CD4-positive, alpha-beta memory T cell (primary cell): Measurements from ENCODE around the gene ZBTB20. TPM values are rescaled to one million over a fixed set of nuclear protein-coding genes. Genes with fewer than 3 reads are reported as not detected.
A peak's percentile ranks its signal among the peaks of the same experiment; 100 is the strongest.
"Not testable (repeated sequence)": the region's sequence is repeated elsewhere in the genome, so short reads cannot be mapped to it uniquely, and the experiment has no call there.

Experiments
- CTCF ChIA-PET: fragments of 350-600 bp; sonication (Branson Sonifier 250); formaldehyde crosslinking; loops from one replicate; lab custom pipeline; 2021; ENCODE audit warnings: inconsistent platforms; ENCODE audit not compliant: partially characterized antibody; lab: Charles Lee
- POLR2A ChIA-PET: fragments of 350-600 bp; sonication (Branson Sonifier 250); formaldehyde crosslinking; loops from one replicate; lab custom pipeline; 2021; ENCODE audit not compliant: partially characterized antibody; lab: Charles Lee
- DNase-seq, 5 donors: peaks; one replicate each; pipeline versions ENCODE4 v3.0.0 to v3.0.0-alpha.2; 2020 to 2022; ENCODE audit warnings: mixed read lengths in 1 of 5
- H3K27ac ChIP-seq: one replicate; pipeline ENCODE4 v1.7.0; 2013; ENCODE audit warnings: low read depth, low read length
- H3K27me3 ChIP-seq: 2 replicates; pipeline ENCODE4 v1.7.0; 2013; ENCODE audit warnings: mild to moderate bottlenecking, low read length, moderate library complexity; ENCODE audit not compliant: insufficient read depth
- H3K36me3 ChIP-seq: 2 replicates; pipeline ENCODE4 v1.7.0; 2013; ENCODE audit warnings: mild to moderate bottlenecking, low read length, moderate library complexity; ENCODE audit not compliant: insufficient read depth
- H3K4me1 ChIP-seq: 2 replicates; pipeline ENCODE4 v1.7.0; 2013; ENCODE audit warnings: mild to moderate bottlenecking, low read length, moderate library complexity; ENCODE audit not compliant: insufficient read depth
- H3K4me3 ChIP-seq, 2 donors: one replicate each; pipeline ENCODE4 v1.7.0; 2013; ENCODE audit warnings: low read length in 2 of 2, mild to moderate bottlenecking in 1 of 2
- H3K9me3 ChIP-seq, 2 donors: one replicate each; pipeline ENCODE4 v1.7.0; 2013; ENCODE audit warnings: low read length in 2 of 2, control low read depth in 1 of 2; ENCODE audit not compliant: control insufficient read depth in 1 of 2
- H3K27ac Mint-ChIP-seq, 7 donors: one replicate each; pipeline ENCODE4 v1.8.0; 2020 to 2021; ENCODE audit warnings: mixed read lengths in 7 of 7, mild to moderate bottlenecking in 6 of 7, inconsistent platforms in 3 of 7, moderate library complexity in 3 of 7
- H3K27me3 Mint-ChIP-seq, 2 donors: one replicate each; pipeline ENCODE4 v1.8.0; 2020 to 2021; ENCODE audit warnings: mixed read lengths in 2 of 2
- H3K36me3 Mint-ChIP-seq, 2 donors: one replicate each; pipeline ENCODE4 v1.8.0; 2020 to 2021; ENCODE audit warnings: mixed read lengths in 2 of 2, inconsistent platforms in 1 of 2, mild to moderate bottlenecking in 1 of 2
- H3K4me1 Mint-ChIP-seq, 4 donors: one replicate each; pipeline ENCODE4 v1.8.0; 2020 to 2021; ENCODE audit warnings: mixed read lengths in 4 of 4, mild to moderate bottlenecking in 1 of 4
- H3K4me3 Mint-ChIP-seq, 8 donors: one replicate each; pipeline ENCODE4 v1.8.0; 2020 to 2021; ENCODE audit warnings: mixed read lengths in 8 of 8, mild to moderate bottlenecking in 7 of 8, moderate library complexity in 6 of 8, inconsistent platforms in 3 of 8
- H3K9me3 Mint-ChIP-seq, 8 donors: one replicate each; pipeline ENCODE4 v1.8.0; 2020 to 2021; ENCODE audit warnings: mixed read lengths in 8 of 8, mild to moderate bottlenecking in 5 of 8, inconsistent platforms in 3 of 8, moderate library complexity in 1 of 8
- intact Hi-C: fragments of 100-400 bp; cut with micrococcal nuclease; formaldehyde crosslinking; loops from one replicate; pipeline ENCODE4 v1.15.1; 2023
- polyA plus RNA-seq, 2 donors: library from polyadenylated mRNA; unstranded; fragments of 300-500 nt; fragmentation: Illumina TruSeq; gene quantifications; one replicate each; pipeline ENCODE4 v1.2.3, GENCODE V29; 2021
- total RNA-seq, 2 experiments: library from RNA; stranded (reverse); gene quantifications; one replicate each; pipeline ENCODE4 v1.2.3, GENCODE V29; 2021

ZBTB20 gene
- total and polyA plus RNA-seq, 4 experiments from 2014 or later: 21.9 to 58.4 (median 41.4) TPM

GRCh38 chr3:114686621-114687020, 460.5 kb downstream of the ZBTB20 start:
- Histone ChIP-seq H3K9me3 (no peaks in the 10 kb centered on the region), H3K4me1 (peaks cover 6% of the 10 kb centered on the region), H3K27ac (no peak overlapping the region), H3K27me3 (no peaks in the 10 kb centered on the region), H3K36me3 (no peaks in the 10 kb centered on the region), H3K4me3 (no peak overlapping the region)
- Mint-ChIP-seq H3K4me3 (no peak overlapping the region), H3K27ac (peak overlapping the region in 3 of 7 donors; percentile 1 to 30 (median 4)), H3K36me3 (peaks cover 10 to 44% of the 10 kb centered on the region in 2 donors), H3K4me1 (peaks cover 5 to 11% (median 8%) of the 10 kb centered on the region in 4 donors), H3K27me3 (no peaks in the 10 kb centered on the region), H3K9me3 (no peaks in the 10 kb centered on the region)
- POLR2A ChIA-PET: no interaction called here
- CTCF ChIA-PET: no interaction called here
- DNase-seq: no peak
- intact Hi-C loops: no loop called here

- Histone ChIP-seq H3K36me3 (no peaks in the 10 kb centered on the region), H3K4me1 (peaks cover 6% of the 10 kb centered on the region), H3K27me3 (no peaks in the 10 kb centered on the region), H3K9me3 (no peaks in the 10 kb centered on the region), H3K27ac (no peak overlapping the region), H3K4me3 (no peak overlapping the region)
- H3K4me3 Mint-ChIP-seq: no peak overlapping the region
- POLR2A ChIA-PET: no interaction called here
- H3K4me1 Mint-ChIP-seq: peaks cover 5 to 11% (median 8%) of the 10 kb centered on the region in 4 donors
- no peak for DNase-seq
- intact Hi-C loops: no loop called here
- no peaks in the 10 kb centered on the region for H3K27me3 Mint-ChIP-seq
- peaks cover 12 to 45% of the 10 kb centered on the region in 2 donors for H3K36me3 Mint-ChIP-seq
- H3K27ac Mint-ChIP-seq: peak overlapping the region in 1 of 7 donors; percentile 92
- H3K9me3 Mint-ChIP-seq: peaks cover 0 to 4% (median 0%) of the 10 kb centered on the region in 8 donors
- CTCF ChIA-PET: interaction anchor here (1.2 kb wide), 1 partner anchor 11 kb away, joined by 3 read pairs; no protein-coding TSS in a partner anchor
Observed at GRCh38 chr3:114685161-114685560, 461.9 kb downstream of the ZBTB20 start.

GRCh38 chr3:114680299-114680698, 466.8 kb downstream of the ZBTB20 start:
- peaks cover 14 to 41% of the 10 kb centered on the region in 2 donors for H3K36me3 Mint-ChIP-seq
- DNase-seq: no peak
- H3K4me1 Mint-ChIP-seq: peaks cover 0 to 2% (median under 1%) of the 10 kb centered on the region in 4 donors
- no peak overlapping the region for H3K4me3 Mint-ChIP-seq
- Histone ChIP-seq H3K27ac (no peak overlapping the region), H3K9me3 (no peaks in the 10 kb centered on the region), H3K4me1 (no peaks in the 10 kb centered on the region), H3K36me3 (no peaks in the 10 kb centered on the region), H3K4me3 (no peak overlapping the region), H3K27me3 (no peaks in the 10 kb centered on the region)
- intact Hi-C loops: no loop called here
- no peak overlapping the region for H3K27ac Mint-ChIP-seq
- H3K27me3 Mint-ChIP-seq: no peaks in the 10 kb centered on the region
- ChIA-PET POLR2A (interaction anchor here (0.7 kb wide), 1 partner anchor 56 kb away, joined by 3 read pairs; no protein-coding TSS in a partner anchor), CTCF (no interaction called here)
- H3K9me3 Mint-ChIP-seq: peaks cover 0 to 8% (median 4%) of the 10 kb centered on the region in 8 donors

- intact Hi-C loops, H3K27me3 Mint-ChIP-seq, H3K27ac ChIP-seq, H3K4me1 ChIP-seq, H3K4me3 Mint-ChIP-seq, H3K36me3 ChIP-seq, DNase-seq, H3K27me3 ChIP-seq, H3K4me1 Mint-ChIP-seq, H3K9me3 Mint-ChIP-seq, POLR2A ChIA-PET, H3K9me3 ChIP-seq, H3K4me3 ChIP-seq, CTCF ChIA-PET: not testable (repeated sequence)
- H3K36me3 Mint-ChIP-seq: peaks cover 12 to 41% of the 10 kb centered on the region in 2 donors
- peak overlapping the region in 1 of 7 donors; percentile 55 for H3K27ac Mint-ChIP-seq
Observed at GRCh38 chr3:114679773-114680172, 467.3 kb downstream of the ZBTB20 start.

GRCh38 chr3:114675104-114675503, 472.0 kb downstream of the ZBTB20 start:
- Mint-ChIP-seq H3K4me1 (peaks cover 0 to 6% (median 4%) of the 10 kb centered on the region in 4 donors), H3K27me3 (no peaks in the 10 kb centered on the region), H3K36me3 (peaks cover 3 to 33% of the 10 kb centered on the region in 2 donors), H3K4me3 (no peak overlapping the region), H3K9me3 (peaks cover 0 to 8% (median 2%) of the 10 kb centered on the region in 8 donors), H3K27ac (no peak overlapping the region)
- intact Hi-C loops: no loop called here
- ChIA-PET CTCF (interaction anchor here (1.1 kb wide), 1 partner anchor 10 kb away, joined by 3 read pairs; no protein-coding TSS in a partner anchor), POLR2A (no interaction called here)
- no peak overlapping the region for H3K27ac ChIP-seq
- DNase-seq: no peak
- H3K27me3 ChIP-seq: no peaks in the 10 kb centered on the region
- H3K4me3 ChIP-seq: no peak overlapping the region
- H3K9me3 ChIP-seq: no peaks in the 10 kb centered on the region
- no peaks in the 10 kb centered on the region for H3K36me3 ChIP-seq
- H3K4me1 ChIP-seq: no peaks in the 10 kb centered on the region

GRCh38 chr3:114674036-114674435, 473.1 kb downstream of the ZBTB20 start:
- H3K4me1 ChIP-seq: no peaks in the 10 kb centered on the region
- Mint-ChIP-seq H3K9me3 (no peaks in the 10 kb centered on the region), H3K4me1 (peaks cover 0 to 6% (median 4%) of the 10 kb centered on the region in 4 donors), H3K27ac (no peak overlapping the region), H3K4me3 (no peak overlapping the region), H3K27me3 (no peaks in the 10 kb centered on the region), H3K36me3 (peaks cover 0 to 25% of the 10 kb centered on the region in 2 donors)
- DNase-seq: no peak
- no peaks in the 10 kb centered on the region for H3K27me3 ChIP-seq
- CTCF ChIA-PET: interaction anchor here (1.1 kb wide), 1 partner anchor 11 kb away, joined by 3 read pairs; no protein-coding TSS in a partner anchor
- H3K9me3 ChIP-seq: no peaks in the 10 kb centered on the region
- no peak overlapping the region for H3K4me3 ChIP-seq
- intact Hi-C loops: no loop called here
- no peak overlapping the region for H3K27ac ChIP-seq
- POLR2A ChIA-PET: no interaction called here
- H3K36me3 ChIP-seq: no peaks in the 10 kb centered on the region

- H3K4me1 ChIP-seq: no peaks in the 10 kb centered on the region
- CTCF ChIA-PET: no interaction called here
- no peaks in the 10 kb centered on the region for H3K36me3 ChIP-seq
- Mint-ChIP-seq H3K4me3 (no peak overlapping the region), H3K27me3 (no peaks in the 10 kb centered on the region), H3K36me3 (peaks cover 0 to 21% of the 10 kb centered on the region in 2 donors), H3K4me1 (peaks cover 0 to 6% (median 3%) of the 10 kb centered on the region in 4 donors), H3K27ac (peak overlapping the region in 1 of 7 donors; percentile 10), H3K9me3 (no peaks in the 10 kb centered on the region)
- no peak overlapping the region for H3K27ac ChIP-seq
- intact Hi-C loops: no loop called here
- H3K27me3 ChIP-seq: no peaks in the 10 kb centered on the region
- H3K9me3 ChIP-seq: no peaks in the 10 kb centered on the region
- no peak overlapping the region for H3K4me3 ChIP-seq
- no peak for DNase-seq
- POLR2A ChIA-PET: no interaction called here
Observed at GRCh38 chr3:114673481-114673880, 473.6 kb downstream of the ZBTB20 start.
